Adrenal gland (tissue), 12 donors: Measurements from ENCODE around the gene ATXN1. TPM values are rescaled to one million over a fixed set of nuclear protein-coding genes. Genes with fewer than 3 reads are reported as not detected.
"Not testable (repeated sequence)": the region's sequence is repeated elsewhere in the genome, so short reads cannot be mapped to it uniquely, and the experiment has no call there.

ENCODE experiments used
- DNase-seq, 7 donors: peaks; one replicate each; pipeline ENCODE4 v3.0.0-alpha.2; 2019 to 2020
- H3K27ac ChIP-seq, 5 donors: fragments of 200-600 bp; sonication (generic) in 4 of 5; 1 replicate in 3 of 5; 2 replicates in 2 of 5; pipeline versions ENCODE4 v1.5.1 to v1.8.0; 2016 to 2020; ENCODE audit warnings: mild to moderate bottlenecking in 1 of 5
- H3K27me3 ChIP-seq: fragments of 200-600 bp; 2 replicates; pipeline ENCODE4 v1.8.0; 2021
- H3K36me3 ChIP-seq, 2 donors: fragments of 200-600 bp; replicated peaks in 1 of 2; 1 replicate in 1 of 2; 2 replicates in 1 of 2; pipeline versions ENCODE4 v1.5.1 to v1.8.0; 2018 to 2022
- H3K4me1 ChIP-seq, 2 donors: fragments of 200-600 bp; replicated peaks in 1 of 2; 1 replicate in 1 of 2; 2 replicates in 1 of 2; pipeline versions ENCODE4 v1.5.1 to v1.8.0; 2018 to 2021
- H3K4me3 ChIP-seq, 4 donors: fragments of 200-600 bp; sonication (generic) in 3 of 4; one replicate each; pipeline ENCODE4 v1.5.1; 2016 to 2018
- H3K9me3 ChIP-seq, 3 donors: fragments of 200-600 bp; sonication (generic) in 1 of 3; replicated peaks in 1 of 3; 1 replicate in 2 of 3; 2 replicates in 1 of 3; pipeline versions ENCODE4 v1.5.1 to v1.8.0; 2016 to 2021
- CTCF ChIP-seq, 6 experiments: fragments of 450-650 bp in 4 of 6; fragments of 200-600 bp in 2 of 6; sonication (generic) in 1 of 6; IDR thresholded peaks; 1 replicate in 5 of 6; 2 replicates in 1 of 6; pipeline versions ENCODE4 v1.5.1 to v1.8.0; 2016 to 2021; ENCODE audit warnings: antibody characterized with exemption in 6 of 6, mild to moderate bottlenecking in 2 of 6, moderate library complexity in 1 of 6
- POLR2A ChIP-seq, 2 donors: fragments of 450-650 bp; IDR thresholded peaks; one replicate each; pipeline ENCODE4 v1.6.1; 2017; ENCODE audit warnings: antibody characterized with exemption in 2 of 2, mild to moderate bottlenecking in 2 of 2, moderate library complexity in 1 of 2
- WGBS, 4 donors: extraction: QIAGEN DNeasy Blood & Tissue Kit in 2 of 4; methylation state at CpG; one replicate each; pipeline versions ENCODE4 v1.1.5 to v1.1.7; 2013 to 2017; 5-methylcytosine and 5-hydroxymethylcytosine counted together
- intact Hi-C, 2 donors: fragments of 100-400 bp; cut with DNase I; formaldehyde crosslinking; loops; one replicate each; pipeline versions ENCODE4 v1.14.1 to v1.15.0; 2022 to 2023
- polyA plus RNA-seq, 3 donors: library from polyadenylated mRNA; stranded (reverse); fragments of 200-250 nt in 2 of 3; fragments of 350-450 nt in 1 of 3; fragmentation: Illumina TruSeq in 1 of 3; extraction: RNeasy Lipid Tissue Mini Kit (QIAGEN cat#74804) in 1 of 3; gene quantifications; one replicate each; pipeline ENCODE4 v1.2.3, GENCODE V29; 2013 to 2014
- total RNA-seq, 9 donors: library from RNA; depleted of rRNA in 4 of 9; stranded (reverse); fragments of >200 nt in 4 of 9; fragments of 120-200 nt in 1 of 9; fragmentation: NEBNext Ultra II Directional in 1 of 9; extraction: Animal tissue kit (Norgen Biotek cat#: 25700) in 1 of 9; gene quantifications; one replicate each; pipeline versions ENCODE4 v1.1.0 to v1.2.4, GENCODE V29; 2013 to 2023
- donor health status: healthy with polysubstance abuse.
- donor health status: Bipolar disorder and iron deficiency.
- donor health status: DM: yes; HTN: yes; CAD: no.
- donor health status: DM: no; HTN: no; CAD: no.
- donor health status: DM: no; HTN: no; CAD: no.
- donor health status: DM: yes; HTN: yes; CAD: no.

The ATXN1 gene
- total and polyA plus RNA-seq, 12 donors, result 3.4 to 51.3 (median 25.4) TPM

- no peaks in the 10 kb centered on the region for H3K9me3 ChIP-seq
- intact Hi-C loops, result no loop called here
- no peaks in the 10 kb centered on the region for H3K27me3 ChIP-seq
- DNase-seq, result no peak
- TF ChIP-seq CTCF (IDR thresholded peaks at IDR 0.05) (no peak), POLR2A (IDR thresholded peaks at IDR 0.05) (no peak)
- no peak overlapping the region for H3K4me3 ChIP-seq
- 87 to 95% (median 89%) methylated on average over 2 to 4 of the region's 4 CpGs for WGBS, 4 donors
- H3K27ac ChIP-seq, result no peak overlapping the region
- peaks cover 5 to 7% of the 10 kb centered on the region in 2 donors for H3K4me1 ChIP-seq
- no peaks in the 10 kb centered on the region for H3K36me3 ChIP-seq
Observed at GRCh38 chr6:16630026-16630643, 131.1 kb downstream of the ATXN1 start.

- H3K4me1 ChIP-seq, DNase-seq, H3K36me3 ChIP-seq, H3K4me3 ChIP-seq, H3K27ac ChIP-seq, H3K9me3 ChIP-seq, H3K27me3 ChIP-seq, intact Hi-C loops: not testable (repeated sequence)
- WGBS, 4 donors, result 95 to 100% (median 99%) methylated on average over 1 of the region's 1 CpG
Observed at GRCh38 chr6:16628580-16628979, 132.7 kb downstream of the ATXN1 start.

GRCh38 chr6:16626650-16627049 is 134.6 kb downstream of the ATXN1 start:
- no peak for TF ChIP-seq POLR2A (IDR thresholded peaks at IDR 0.05)
- TF ChIP-seq CTCF (IDR thresholded peaks at IDR 0.05), result no peak
- peak in 1 of 7 donors; percentile 17 for DNase-seq
- WGBS, 4 donors, result 66 to 74% (median 70%) methylated on average over 2 of the region's 2 CpGs

GRCh38 chr6:16625291-16626265 is 135.7 kb downstream of the ATXN1 start:
- intact Hi-C loops, result no loop called here
- Histone ChIP-seq H3K4me3 (no peak overlapping the region), H3K9me3 (no peaks in the 10 kb centered on the region), H3K4me1 (peaks cover 5 to 7% of the 10 kb centered on the region in 2 donors), H3K27ac (no peak overlapping the region), H3K27me3 (no peaks in the 10 kb centered on the region), H3K36me3 (no peaks in the 10 kb centered on the region)
- no peak for DNase-seq
- WGBS, 4 donors, result 73 to 82% (median 76%) methylated on average over 10 of the region's 10 CpGs
- TF ChIP-seq POLR2A (IDR thresholded peaks at IDR 0.05), result no peak
- TF ChIP-seq CTCF (IDR thresholded peaks at IDR 0.05), result no peak

More at GRCh38 chr6:16626650-16627049, 134.6 kb downstream of the ATXN1 start:
- Histone ChIP-seq H3K27ac (no peak overlapping the region), H3K4me3 (no peak overlapping the region), H3K9me3 (no peaks in the 10 kb centered on the region), H3K27me3 (no peaks in the 10 kb centered on the region), H3K36me3 (no peaks in the 10 kb centered on the region), H3K4me1 (peaks cover 5 to 7% of the 10 kb centered on the region in 2 donors)
- intact Hi-C loops, result no loop called here
